ENCODE measurements around the gene RNF8. TPM values are rescaled to one million over a fixed set of nuclear protein-coding genes. Genes with fewer than 3 reads are reported as not detected.
"Not testable (repeated sequence)": the region's sequence is repeated elsewhere in the genome, so short reads cannot be mapped to it uniquely, and the experiment has no call there.

RNF8 gene
- polyA plus RNA-seq, 4 donors: 12.7 to 14.4 (median 13.4) TPM

GRCh38 chr6:37432916-37433656, 79.3 kb downstream of the RNF8 start, which contains the start of gene CMTR1:
TSS of gene CMTR1 (plus strand) at chr6:37433221. CDS start at chr6:37435630, 2,409 bp downstream.
- no peaks in the 10 kb centered on the region for H3K27me3 ChIP-seq (ENCODE audit: control insufficient read depth in 3 of 3, insufficient read depth in 3 of 3, low read length in 3 of 3)
- no peaks in the 10 kb centered on the region for H3K9me3 ChIP-seq (ENCODE audit: control insufficient read depth in 2 of 2, insufficient read depth in 1 of 2, low read depth in 1 of 2, low read length in 1 of 2)
- H3K4me3 ChIP-seq (ENCODE audit: low read depth in 1 of 3, low read length in 3 of 3): peak within 1 kb of the TSS; percentile 69 to 87 (median 83)
- H3K27ac ChIP-seq (ENCODE audit: low read depth in 1 of 3, low read length in 2 of 3): peak within 1 kb of the TSS; percentile 64 to 93 (median 90)
- H3K4me1 ChIP-seq (ENCODE audit: control insufficient read depth in 3 of 3, insufficient read depth in 2 of 3, low read depth in 1 of 3, low read length in 2 of 3): peaks cover 0 to 3% (median 2%) of the 10 kb centered on the region in 3 donors
- FAIRE-seq (no peak), DNase-seq (peak; percentile 91 to 97)
- H3K36me3 ChIP-seq (ENCODE audit: control insufficient read depth in 3 of 3, insufficient read depth in 2 of 3, low read depth in 1 of 3, low read length in 3 of 3): peaks cover 2 to 14% (median 4%) of the 10 kb centered on the region in 3 donors
- WGBS, 3 donors: 0% methylated on average over 33 to 61 of the region's 61 CpGs

GRCh38 chr6:37433657-37434271, 80.0 kb downstream of the RNF8 start:
- Histone ChIP-seq H3K36me3 (ENCODE audit: control insufficient read depth in 3 of 3, insufficient read depth in 2 of 3, low read depth in 1 of 3, low read length in 3 of 3) (peaks cover 2 to 17% (median 4%) of the 10 kb centered on the region in 3 donors), H3K4me3 (ENCODE audit: low read depth in 1 of 3, low read length in 3 of 3) (peak overlapping the region; percentile 69 to 87 (median 83)), H3K27ac (ENCODE audit: low read depth in 1 of 3, low read length in 2 of 3) (peak overlapping the region; percentile 64 to 93 (median 90)), H3K9me3 (ENCODE audit: control insufficient read depth in 2 of 2, insufficient read depth in 1 of 2, low read depth in 1 of 2, low read length in 1 of 2) (no peaks in the 10 kb centered on the region), H3K27me3 (ENCODE audit: control insufficient read depth in 3 of 3, insufficient read depth in 3 of 3, low read length in 3 of 3) (no peaks in the 10 kb centered on the region), H3K4me1 (ENCODE audit: control insufficient read depth in 3 of 3, insufficient read depth in 2 of 3, low read depth in 1 of 3, low read length in 2 of 3) (peaks cover 0 to 3% (median 2%) of the 10 kb centered on the region in 3 donors)
- FAIRE-seq: no peak
- peak; percentile 35 to 45 for DNase-seq
- WGBS, 3 donors: 2 to 5% (median 3%) methylated on average over 13 of the region's 13 CpGs

DNA sequence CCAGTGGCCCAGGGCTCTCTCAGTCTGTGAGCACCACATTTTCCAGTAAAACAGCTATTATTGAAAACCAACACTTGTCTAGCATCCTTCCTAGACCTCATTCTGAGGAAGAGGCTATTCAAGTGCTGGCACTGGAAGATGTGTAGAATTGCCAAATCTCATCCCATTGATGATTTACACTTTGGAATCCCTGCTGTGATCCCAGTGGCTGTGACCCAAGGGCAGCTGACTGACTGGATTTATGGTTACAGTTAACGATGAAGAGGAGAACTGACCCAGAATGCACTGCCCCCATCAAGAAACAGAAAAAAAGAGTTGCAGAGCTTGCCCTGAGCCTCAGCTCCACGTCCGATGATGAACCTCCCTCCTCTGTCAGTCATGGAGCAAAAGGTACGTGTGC, 81.6 kb downstream of the RNF8 start:
- Histone ChIP-seq H3K27me3 (ENCODE audit: control insufficient read depth in 3 of 3, insufficient read depth in 3 of 3, low read length in 3 of 3) (no peaks in the 10 kb centered on the region), H3K9me3 (ENCODE audit: control insufficient read depth in 2 of 2, insufficient read depth in 1 of 2, low read depth in 1 of 2, low read length in 1 of 2) (no peaks in the 10 kb centered on the region), H3K4me3 (ENCODE audit: low read depth in 1 of 3, low read length in 3 of 3) (no peak overlapping the region), H3K4me1 (ENCODE audit: control insufficient read depth in 3 of 3, insufficient read depth in 2 of 3, low read depth in 1 of 3, low read length in 2 of 3) (peaks cover 0 to 3% (median 2%) of the 10 kb centered on the region in 3 donors), H3K36me3 (ENCODE audit: control insufficient read depth in 3 of 3, insufficient read depth in 2 of 3, low read depth in 1 of 3, low read length in 3 of 3) (peaks cover 3 to 23% (median 4%) of the 10 kb centered on the region in 3 donors), H3K27ac (ENCODE audit: low read depth in 1 of 3, low read length in 2 of 3) (no peak overlapping the region)
- WGBS, 3 donors: 78 to 81% (median 80%) methylated on average over 4 of the region's 4 CpGs
- DNase-seq (no peak), FAIRE-seq (no peak)

DNA sequence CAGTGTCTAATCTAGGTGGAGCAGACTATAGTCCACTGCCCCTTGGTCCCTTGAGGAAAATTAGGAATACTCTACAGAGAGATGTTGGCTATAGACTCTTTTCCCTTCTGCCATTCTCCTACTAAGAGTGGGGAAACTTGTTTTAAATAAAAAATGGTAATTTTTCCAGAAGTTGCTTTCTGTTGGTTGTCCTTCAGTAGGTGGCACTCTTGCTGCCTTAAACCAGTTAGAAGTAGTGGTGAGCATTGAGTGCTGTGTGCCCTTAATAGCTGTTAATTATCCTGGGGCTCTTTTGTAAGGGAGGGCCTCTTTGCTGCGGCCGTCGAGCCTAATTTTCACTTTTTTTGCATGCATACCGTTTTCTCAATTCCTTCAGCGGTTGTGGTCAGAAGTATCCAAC, 82.0 kb downstream of the RNF8 start:
- Histone ChIP-seq H3K4me3 (ENCODE audit: low read depth in 1 of 3, low read length in 3 of 3) (no peak overlapping the region), H3K36me3 (ENCODE audit: control insufficient read depth in 3 of 3, insufficient read depth in 2 of 3, low read depth in 1 of 3, low read length in 3 of 3) (peaks cover 3 to 25% (median 6%) of the 10 kb centered on the region in 3 donors), H3K9me3 (ENCODE audit: control insufficient read depth in 2 of 2, insufficient read depth in 1 of 2, low read depth in 1 of 2, low read length in 1 of 2) (no peaks in the 10 kb centered on the region), H3K4me1 (ENCODE audit: control insufficient read depth in 3 of 3, insufficient read depth in 2 of 3, low read depth in 1 of 3, low read length in 2 of 3) (peaks cover 0 to 3% (median 2%) of the 10 kb centered on the region in 3 donors), H3K27ac (ENCODE audit: low read depth in 1 of 3, low read length in 2 of 3) (no peak overlapping the region), H3K27me3 (ENCODE audit: control insufficient read depth in 3 of 3, insufficient read depth in 3 of 3, low read length in 3 of 3) (no peaks in the 10 kb centered on the region)
- FAIRE-seq: no peak
- WGBS, 3 donors: 85 to 90% (median 86%) methylated on average over 5 of the region's 5 CpGs
- no peak for DNase-seq

- no peak for DNase-seq
- Histone ChIP-seq H3K27ac (ENCODE audit: low read depth in 1 of 3, low read length in 2 of 3) (no peak overlapping the region), H3K27me3 (ENCODE audit: control insufficient read depth in 3 of 3, insufficient read depth in 3 of 3, low read length in 3 of 3) (no peaks in the 10 kb centered on the region), H3K9me3 (ENCODE audit: control insufficient read depth in 2 of 2, insufficient read depth in 1 of 2, low read depth in 1 of 2, low read length in 1 of 2) (no peaks in the 10 kb centered on the region), H3K4me1 (ENCODE audit: control insufficient read depth in 3 of 3, insufficient read depth in 2 of 3, low read depth in 1 of 3, low read length in 2 of 3) (peaks cover 0 to 2% (median 0%) of the 10 kb centered on the region in 3 donors), H3K36me3 (ENCODE audit: control insufficient read depth in 3 of 3, insufficient read depth in 2 of 3, low read depth in 1 of 3, low read length in 3 of 3) (peaks cover 6 to 33% (median 9%) of the 10 kb centered on the region in 3 donors), H3K4me3 (ENCODE audit: low read depth in 1 of 3, low read length in 3 of 3) (no peak overlapping the region)
- WGBS, 3 donors: 30 to 66% (median 65%) methylated on average over 1 of the region's 1 CpG
- FAIRE-seq: no peak
Measured at GRCh38 chr6:37438930-37439329, 85.1 kb downstream of the RNF8 start.

DNA sequence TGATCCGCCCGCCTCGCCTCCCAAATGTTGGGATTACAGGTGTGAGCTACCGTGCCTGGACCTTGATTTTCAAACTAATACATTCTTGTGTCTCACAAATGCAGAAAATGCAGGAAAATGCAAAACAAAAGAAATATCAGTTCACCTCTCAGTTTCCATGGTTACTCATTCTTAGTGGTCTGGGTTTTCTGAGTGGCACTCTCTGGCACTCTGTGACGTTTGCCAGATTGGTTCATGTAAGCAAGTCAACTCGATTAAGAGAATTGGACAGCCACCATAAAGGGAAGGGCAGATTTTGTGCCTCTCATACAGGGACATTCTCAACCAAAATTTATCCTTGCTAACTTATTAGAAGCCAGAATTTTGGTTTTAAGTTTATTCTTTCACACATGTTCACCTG, 87.9 kb downstream of the RNF8 start:
- FAIRE-seq: no peak
- Histone ChIP-seq H3K9me3 (ENCODE audit: control insufficient read depth in 2 of 2, insufficient read depth in 1 of 2, low read depth in 1 of 2, low read length in 1 of 2) (no peaks in the 10 kb centered on the region), H3K4me3 (ENCODE audit: low read depth in 1 of 3, low read length in 3 of 3) (no peak overlapping the region), H3K36me3 (ENCODE audit: control insufficient read depth in 3 of 3, insufficient read depth in 2 of 3, low read depth in 1 of 3, low read length in 3 of 3) (peaks cover 9 to 29% (median 9%) of the 10 kb centered on the region in 3 donors), H3K27ac (ENCODE audit: low read depth in 1 of 3, low read length in 2 of 3) (no peak overlapping the region), H3K27me3 (ENCODE audit: control insufficient read depth in 3 of 3, insufficient read depth in 3 of 3, low read length in 3 of 3) (no peaks in the 10 kb centered on the region), H3K4me1 (ENCODE audit: control insufficient read depth in 3 of 3, insufficient read depth in 2 of 3, low read depth in 1 of 3, low read length in 2 of 3) (no peaks in the 10 kb centered on the region)
- no peak for DNase-seq
- 87 to 92% (median 88%) methylated on average over 6 of the region's 6 CpGs for WGBS, 3 donors

GRCh38 chr6:37442416-37443215, 88.8 kb downstream of the RNF8 start:
- Histone ChIP-seq H3K36me3 (ENCODE audit: control insufficient read depth in 3 of 3, insufficient read depth in 2 of 3, low read depth in 1 of 3, low read length in 3 of 3) (peaks cover 10 to 30% (median 11%) of the 10 kb centered on the region in 3 donors), H3K9me3 (ENCODE audit: control insufficient read depth in 2 of 2, insufficient read depth in 1 of 2, low read depth in 1 of 2, low read length in 1 of 2) (no peaks in the 10 kb centered on the region), H3K4me1 (ENCODE audit: control insufficient read depth in 3 of 3, insufficient read depth in 2 of 3, low read depth in 1 of 3, low read length in 2 of 3) (no peaks in the 10 kb centered on the region), H3K27me3 (ENCODE audit: control insufficient read depth in 3 of 3, insufficient read depth in 3 of 3, low read length in 3 of 3) (no peaks in the 10 kb centered on the region), H3K27ac (ENCODE audit: low read depth in 1 of 3, low read length in 2 of 3) (peak overlapping the region in 2 of 3 donors; percentile 54 to 65), H3K4me3 (ENCODE audit: low read depth in 1 of 3, low read length in 3 of 3) (no peak overlapping the region)
- FAIRE-seq (no peak), DNase-seq (peak; percentile 5 to 43)
- 5 to 17% (median 5%) methylated on average over 4 of the region's 4 CpGs for WGBS, 3 donors

DNA sequence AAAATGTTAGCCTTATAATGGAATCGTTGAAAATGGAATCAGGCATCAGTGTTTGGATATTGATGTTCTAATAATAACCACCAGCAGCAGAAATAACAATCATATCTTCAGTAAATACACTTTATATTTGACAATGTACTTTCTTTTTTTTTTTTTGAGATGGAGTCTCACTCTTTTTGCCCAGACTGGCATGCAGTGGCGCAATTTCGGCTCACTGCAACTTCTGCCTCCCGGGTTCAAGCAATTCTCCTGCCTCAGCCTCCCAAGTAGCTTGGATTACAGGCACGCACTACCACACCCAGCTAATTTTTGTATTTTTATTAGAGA, 89.4 kb downstream of the RNF8 start:
- not testable (repeated sequence) for DNase-seq; H3K4me1 ChIP-seq (ENCODE audit: control insufficient read depth in 3 of 3, insufficient read depth in 2 of 3, low read depth in 1 of 3, low read length in 2 of 3); H3K27me3 ChIP-seq (ENCODE audit: control insufficient read depth in 3 of 3, insufficient read depth in 3 of 3, low read length in 3 of 3); H3K4me3 ChIP-seq (ENCODE audit: low read depth in 1 of 3, low read length in 3 of 3); H3K9me3 ChIP-seq (ENCODE audit: control insufficient read depth in 2 of 2, insufficient read depth in 1 of 2, low read depth in 1 of 2, low read length in 1 of 2); FAIRE-seq
- Histone ChIP-seq H3K36me3 (ENCODE audit: control insufficient read depth in 3 of 3, insufficient read depth in 2 of 3, low read depth in 1 of 3, low read length in 3 of 3) (peaks cover 7 to 31% (median 10%) of the 10 kb centered on the region in 3 donors), H3K27ac (ENCODE audit: low read depth in 1 of 3, low read length in 2 of 3) (peak overlapping the region in 1 of 3 donors; percentile 42)
- WGBS, 3 donors: 69 to 83% (median 69%) methylated on average over 5 of the region's 5 CpGs

Data from small intestine (tissue), 7 donors.